ENCODE data around the gene ITPR2. TPM values are rescaled to one million over a fixed set of nuclear protein-coding genes. Genes with fewer than 3 reads are reported as not detected.
"Not testable (repeated sequence)": the region's sequence is repeated elsewhere in the genome, so short reads cannot be mapped to it uniquely, and the experiment has no call there.

ITPR2 gene
- total RNA-seq, 1 experiment from 2014 or later, result 26.0 TPM

DNA sequence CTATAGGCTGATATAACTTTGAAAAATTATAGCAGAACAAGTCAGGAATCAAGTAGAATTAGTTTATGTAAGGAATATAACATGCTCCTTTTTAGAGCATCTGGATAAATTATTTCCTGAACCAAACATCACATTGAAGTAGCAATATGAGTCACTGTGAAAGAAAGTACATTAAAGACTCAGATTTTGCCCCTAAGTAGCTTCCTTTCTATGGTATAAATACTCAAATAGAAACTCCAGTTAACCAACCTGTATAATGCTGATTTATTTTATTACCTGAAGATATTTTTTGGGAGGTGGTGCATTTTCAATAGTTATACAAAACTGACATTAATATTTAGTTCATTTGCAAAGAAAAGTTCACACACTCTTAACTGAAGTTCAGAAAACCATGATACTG is 312.1 kb downstream of the ITPR2 start:
- Histone ChIP-seq H3K4me3 (no peak overlapping the region), H3K27me3 (ENCODE audit: insufficient read depth, low read depth) (no peaks in the 10 kb centered on the region), H3K4me2 (no peak overlapping the region), H3K27ac (no peak overlapping the region), H4K20me1 (ENCODE audit: insufficient read depth) (no peaks in the 10 kb centered on the region), H3K4me1 (replicated peaks; ENCODE audit: insufficient read depth) (no peaks in the 10 kb centered on the region), H3K9me3 (ENCODE audit: insufficient read depth, low read depth) (peaks cover 13% of the 10 kb centered on the region), H3K79me2 (ENCODE audit: low read depth) (no peaks in the 10 kb centered on the region), H3K9me2 (ENCODE audit: insufficient read depth) (no peaks in the 10 kb centered on the region), H2AFZ (no peak overlapping the region), H3F3A (ENCODE audit: insufficient read depth, low read depth) (no peaks in the 10 kb centered on the region; the same call in 1 of the 2 replicates), H3K36me3 (ENCODE audit: low read depth) (no peaks in the 10 kb centered on the region)
- ChIA-PET POLR2A (ENCODE audit: unreplicated experiment) (no interaction called here), CTCF (no interaction called here)
- no peak for DNase-seq
- intact Hi-C loops (cut with micrococcal nuclease; ENCODE audit: unreplicated experiment), result no loop called here
- TF ChIP-seq EZH2 (IDR thresholded peaks at IDR 0.05; ENCODE audit: low read depth), result no peak
- TF ChIP-seq, protein P1, sequence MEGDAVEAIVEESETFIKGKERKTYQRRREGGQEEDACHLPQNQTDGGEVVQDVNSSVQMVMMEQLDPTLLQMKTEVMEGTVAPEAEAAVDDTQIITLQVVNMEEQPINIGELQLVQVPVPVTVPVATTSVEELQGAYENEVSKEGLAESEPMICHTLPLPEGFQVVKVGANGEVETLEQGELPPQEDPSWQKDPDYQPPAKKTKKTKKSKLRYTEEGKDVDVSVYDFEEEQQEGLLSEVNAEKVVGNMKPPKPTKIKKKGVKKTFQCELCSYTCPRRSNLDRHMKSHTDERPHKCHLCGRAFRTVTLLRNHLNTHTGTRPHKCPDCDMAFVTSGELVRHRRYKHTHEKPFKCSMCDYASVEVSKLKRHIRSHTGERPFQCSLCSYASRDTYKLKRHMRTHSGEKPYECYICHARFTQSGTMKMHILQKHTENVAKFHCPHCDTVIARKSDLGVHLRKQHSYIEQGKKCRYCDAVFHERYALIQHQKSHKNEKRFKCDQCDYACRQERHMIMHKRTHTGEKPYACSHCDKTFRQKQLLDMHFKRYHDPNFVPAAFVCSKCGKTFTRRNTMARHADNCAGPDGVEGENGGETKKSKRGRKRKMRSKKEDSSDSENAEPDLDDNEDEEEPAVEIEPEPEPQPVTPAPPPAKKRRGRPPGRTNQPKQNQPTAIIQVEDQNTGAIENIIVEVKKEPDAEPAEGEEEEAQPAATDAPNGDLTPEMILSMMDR (conservative IDR thresholded peaks at IDR 0.05), result no peak
- no TSS peak for BruUV-seq (replicated peaks)

DNA sequence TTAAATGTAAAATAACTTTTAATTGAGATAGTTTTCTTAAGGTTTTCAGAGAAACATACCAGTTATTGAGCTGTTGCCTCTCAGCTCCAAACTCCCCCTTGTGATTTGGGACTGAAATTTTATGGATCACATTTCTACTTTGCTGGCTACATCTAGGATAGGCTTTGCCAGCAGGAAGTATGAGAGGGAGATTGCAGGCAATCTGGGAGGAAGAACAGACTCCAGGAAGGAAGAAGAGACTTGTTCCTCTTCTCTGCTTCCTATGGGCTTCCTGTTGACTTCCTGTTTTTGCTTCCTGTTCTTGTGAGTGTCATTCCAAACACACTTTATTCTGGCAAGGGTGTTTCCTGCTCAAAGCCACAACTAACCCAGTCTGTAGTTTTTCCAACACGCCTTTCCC is 312.9 kb downstream of the ITPR2 start:
- Histone ChIP-seq H3K27me3 (ENCODE audit: insufficient read depth, low read depth) (no peaks in the 10 kb centered on the region), H3K79me2 (ENCODE audit: low read depth) (no peaks in the 10 kb centered on the region), H3K4me2 (no peak overlapping the region), H3K4me3 (no peak overlapping the region), H3F3A (ENCODE audit: insufficient read depth, low read depth) (no peaks in the 10 kb centered on the region; the same call in 1 of the 2 replicates), H3K36me3 (ENCODE audit: low read depth) (no peaks in the 10 kb centered on the region), H3K4me1 (replicated peaks; ENCODE audit: insufficient read depth) (no peaks in the 10 kb centered on the region), H2AFZ (no peak overlapping the region), H4K20me1 (ENCODE audit: insufficient read depth) (no peaks in the 10 kb centered on the region), H3K27ac (no peak overlapping the region), H3K9me2 (ENCODE audit: insufficient read depth) (no peaks in the 10 kb centered on the region), H3K9me3 (ENCODE audit: insufficient read depth, low read depth) (peaks cover 5% of the 10 kb centered on the region)
- TF ChIP-seq, protein P1 (conservative IDR thresholded peaks at IDR 0.05), result no peak
- TF ChIP-seq EZH2 (IDR thresholded peaks at IDR 0.05; ENCODE audit: low read depth), result no peak
- no peak for DNase-seq
- POLR2A ChIA-PET (ENCODE audit: unreplicated experiment), result no interaction called here
- CTCF ChIA-PET, result no interaction called here
- intact Hi-C loops (cut with micrococcal nuclease; ENCODE audit: unreplicated experiment), result no loop called here
- BruUV-seq (replicated peaks), result no TSS peak

DNA sequence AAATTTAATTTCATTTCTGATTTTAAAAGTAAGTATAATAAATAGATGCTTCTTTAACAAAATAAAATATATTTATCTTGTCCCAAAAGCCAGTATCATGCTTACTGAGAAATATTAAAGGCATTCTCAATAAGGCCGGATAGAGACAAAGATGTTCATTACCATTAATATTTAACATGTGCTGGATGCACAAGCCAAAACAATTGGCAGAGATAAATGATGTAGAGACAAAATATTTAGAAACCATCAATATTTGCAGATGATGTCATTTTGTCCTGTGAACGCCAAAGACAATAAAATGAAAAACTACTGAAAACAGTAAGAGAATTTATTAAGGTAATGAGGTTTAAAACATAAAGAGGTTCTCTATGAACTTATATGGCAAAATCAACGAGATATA is 313.5 kb downstream of the ITPR2 start:
- intact Hi-C loops (cut with micrococcal nuclease; ENCODE audit: unreplicated experiment), result no loop called here
- ChIA-PET CTCF (no interaction called here), POLR2A (ENCODE audit: unreplicated experiment) (no interaction called here)
- H3K36me3 ChIP-seq (ENCODE audit: low read depth), result no peaks in the 10 kb centered on the region
- no peak overlapping the region for H3K4me3 ChIP-seq
- DNase-seq, result no peak
- H3K9me2 ChIP-seq (ENCODE audit: insufficient read depth), result no peaks in the 10 kb centered on the region
- H3K27me3 ChIP-seq (ENCODE audit: insufficient read depth, low read depth), result no peaks in the 10 kb centered on the region
- H3K27ac ChIP-seq, result no peak overlapping the region
- no peak for TF ChIP-seq EZH2 (IDR thresholded peaks at IDR 0.05; ENCODE audit: low read depth)
- TF ChIP-seq, protein P1 (conservative IDR thresholded peaks at IDR 0.05), result no peak
- no peaks in the 10 kb centered on the region for H4K20me1 ChIP-seq (ENCODE audit: insufficient read depth)
- no TSS peak for BruUV-seq (replicated peaks)
- 0 out of 2 replicates have a peak, but pooled peaks cover 2% of the 10 kb centered on the region for H3K9me3 ChIP-seq (ENCODE audit: insufficient read depth, low read depth)
- no peak overlapping the region for H2AFZ ChIP-seq
- no peaks in the 10 kb centered on the region for H3K4me1 ChIP-seq (replicated peaks; ENCODE audit: insufficient read depth)
- no peak overlapping the region for H3K4me2 ChIP-seq
- no peaks in the 10 kb centered on the region; the same call in 1 of the 2 replicates for H3F3A ChIP-seq (ENCODE audit: insufficient read depth, low read depth)
- H3K79me2 ChIP-seq (ENCODE audit: low read depth), result no peaks in the 10 kb centered on the region

DNA sequence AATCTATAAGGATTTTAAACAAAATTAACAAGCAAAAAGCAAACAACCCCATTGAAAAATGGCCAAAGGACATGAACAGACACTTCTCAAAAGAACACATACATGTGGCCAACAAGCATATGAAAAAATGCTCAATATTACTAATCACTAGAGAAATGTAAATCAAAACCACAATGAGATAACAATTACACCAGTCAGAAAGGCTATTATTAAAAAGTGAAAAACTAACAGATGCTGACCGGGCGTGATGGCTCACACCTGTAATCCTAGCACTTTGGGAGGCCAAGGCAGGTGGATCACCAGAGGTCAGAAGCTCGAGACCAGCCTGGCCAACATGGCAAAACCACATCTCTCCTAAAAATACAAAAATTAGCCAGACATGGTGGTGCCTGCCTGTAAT is 315.7 kb downstream of the ITPR2 start:
- CTCF ChIA-PET; BruUV-seq (replicated peaks); intact Hi-C loops (cut with micrococcal nuclease; ENCODE audit: unreplicated experiment): not testable (repeated sequence)

More for the DNA sequence above, 315.7 kb downstream of the ITPR2 start:
- H3K4me2 ChIP-seq; H3K9me3 ChIP-seq (ENCODE audit: insufficient read depth, low read depth); POLR2A ChIA-PET (ENCODE audit: unreplicated experiment); H3K9me2 ChIP-seq (ENCODE audit: insufficient read depth); H3K36me3 ChIP-seq (ENCODE audit: low read depth); DNase-seq; H3K79me2 ChIP-seq (ENCODE audit: low read depth); H3K4me1 ChIP-seq (replicated peaks; ENCODE audit: insufficient read depth); H3F3A ChIP-seq (ENCODE audit: insufficient read depth, low read depth); H3K4me3 ChIP-seq; H3K27me3 ChIP-seq (ENCODE audit: insufficient read depth, low read depth); H2AFZ ChIP-seq; H4K20me1 ChIP-seq (ENCODE audit: insufficient read depth); H3K27ac ChIP-seq: not testable (repeated sequence)

Data from PC-9 (cell line).